GM20000 (cell line): ENCODE results near the gene TRAF3.

ENCODE experiments used
- DNase-seq: peaks from one replicate; pipeline ENCODE4 v3.0.0; 2012; ENCODE audit warnings: low spot score
- CTCF ChIP-seq: IDR thresholded peaks from 2 replicates; pipeline ENCODE4 v1.5.1; 2012; ENCODE audit warnings: mild to moderate bottlenecking, control low read depth; ENCODE audit errors: extremely low read depth, missing control alignments

TRAF3 gene

GRCh38 chr14:102918438-102918837 is 141.2 kb downstream of the TRAF3 start:
- TF ChIP-seq CTCF: no peak
- DNase-seq: no peak

GRCh38 chr14:102920273-102920997 is 143.2 kb downstream of the TRAF3 start:
- TF ChIP-seq CTCF: no peak
- no peak for DNase-seq

GRCh38 chr14:102920998-102921304 is 143.7 kb downstream of the TRAF3 start:
- no peak for DNase-seq
- no peak for TF ChIP-seq CTCF

- TF ChIP-seq CTCF: no peak
- DNase-seq: no peak
Observed at GRCh38 chr14:102922490-102923200, 145.4 kb downstream of the TRAF3 start, which contains the start of gene AMN. TSS of gene AMN (plus strand) at chr14:102922663. CDS start at chr14:102922689, 26 bp downstream.

GRCh38 chr14:102923201-102923924 is 146.1 kb downstream of the TRAF3 start:
- DNase-seq: no peak
- no peak for TF ChIP-seq CTCF

GRCh38 chr14:102923925-102924486 is 146.8 kb downstream of the TRAF3 start:
- no peak for TF ChIP-seq CTCF
- no peak for DNase-seq
